Mammary epithelial cell (primary cell): ENCODE measurements around the gene GRIN3B.

Experiments used
- EZH2 ChIP-seq: IDR thresholded peaks from 2 replicates; pipeline ENCODE4 v1.6.1; 2012; ENCODE audit warnings: low read length, inconsistent platforms, borderline replicate concordance
- TF ChIP-seq, protein P1 (sequence below), 2 donors: IDR thresholded peaks in 1 of 2; conservative IDR thresholded peaks in 1 of 2; 2 replicates each; pipeline ENCODE4 v1.5.1; 2011 to 2012; ENCODE audit warnings: inconsistent platforms in 2 of 2, low read length in 2 of 2, mild to moderate bottlenecking in 2 of 2, control low read depth in 1 of 2, low read depth in 1 of 2; ENCODE audit not compliant: insufficient read depth in 1 of 2; ENCODE audit errors: extremely low read depth in 1 of 2

DNA sequence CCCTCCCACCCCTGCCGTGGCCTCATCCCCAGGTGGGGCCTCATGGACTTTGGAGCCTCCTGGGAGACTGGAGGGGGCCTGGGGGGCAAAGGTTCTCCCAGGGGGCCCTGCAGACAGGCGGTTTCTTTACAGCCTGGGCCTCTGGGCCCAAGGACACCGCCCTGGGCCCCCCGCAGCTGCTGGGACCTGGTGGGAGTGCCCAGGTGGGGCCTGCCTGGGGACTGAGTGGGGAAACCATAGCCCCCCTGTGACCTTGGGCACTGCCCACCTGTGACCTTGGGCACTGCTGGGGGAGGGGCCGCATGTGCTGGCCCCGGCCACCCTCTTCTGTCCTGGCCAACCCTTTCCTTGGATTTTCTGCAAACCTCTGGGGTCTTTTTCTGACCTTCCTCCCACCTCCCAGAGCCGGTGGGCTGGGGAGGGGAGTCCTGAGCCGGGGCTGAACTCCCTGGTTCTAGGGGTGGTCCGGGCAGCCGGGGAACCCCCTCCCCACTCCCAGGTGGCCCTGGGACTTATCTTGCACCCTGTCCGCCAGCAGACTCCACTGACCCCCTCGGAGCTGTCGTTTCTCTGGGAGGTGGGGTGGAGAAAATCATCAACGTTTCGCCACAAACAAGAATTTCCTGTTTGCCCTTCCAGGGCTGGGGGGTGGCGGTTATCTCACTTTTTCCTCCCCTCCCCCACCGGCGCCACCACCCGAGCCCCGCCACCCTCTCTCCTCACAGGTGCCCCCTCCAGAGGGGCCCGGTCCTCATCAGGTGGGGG, 47.4 kb upstream of the GRIN3B start:
- TF ChIP-seq, protein P1, sequence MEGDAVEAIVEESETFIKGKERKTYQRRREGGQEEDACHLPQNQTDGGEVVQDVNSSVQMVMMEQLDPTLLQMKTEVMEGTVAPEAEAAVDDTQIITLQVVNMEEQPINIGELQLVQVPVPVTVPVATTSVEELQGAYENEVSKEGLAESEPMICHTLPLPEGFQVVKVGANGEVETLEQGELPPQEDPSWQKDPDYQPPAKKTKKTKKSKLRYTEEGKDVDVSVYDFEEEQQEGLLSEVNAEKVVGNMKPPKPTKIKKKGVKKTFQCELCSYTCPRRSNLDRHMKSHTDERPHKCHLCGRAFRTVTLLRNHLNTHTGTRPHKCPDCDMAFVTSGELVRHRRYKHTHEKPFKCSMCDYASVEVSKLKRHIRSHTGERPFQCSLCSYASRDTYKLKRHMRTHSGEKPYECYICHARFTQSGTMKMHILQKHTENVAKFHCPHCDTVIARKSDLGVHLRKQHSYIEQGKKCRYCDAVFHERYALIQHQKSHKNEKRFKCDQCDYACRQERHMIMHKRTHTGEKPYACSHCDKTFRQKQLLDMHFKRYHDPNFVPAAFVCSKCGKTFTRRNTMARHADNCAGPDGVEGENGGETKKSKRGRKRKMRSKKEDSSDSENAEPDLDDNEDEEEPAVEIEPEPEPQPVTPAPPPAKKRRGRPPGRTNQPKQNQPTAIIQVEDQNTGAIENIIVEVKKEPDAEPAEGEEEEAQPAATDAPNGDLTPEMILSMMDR (conservative IDR thresholded peaks at IDR 0.05 in 1 of 2, IDR thresholded peaks at IDR 0.05 in 1 of 2; ENCODE audit: extremely low read depth in 1 of 2, insufficient read depth in 1 of 2, low read depth in 1 of 2, low read length in 2 of 2) = no peak
- TF ChIP-seq EZH2 = no peak
